Astrocyte of the spinal cord (primary cell): Measurements from ENCODE around the gene SHISAL1.

ENCODE experiments used
- DNase-seq: peaks from one replicate; pipeline ENCODE4 v3.0.0; 2011; ENCODE audit warnings: low read depth, low spot score
- H3K4me3 ChIP-seq: 2 replicates; pipeline ENCODE4 v1.5.1; 2011; ENCODE audit warnings: low read depth, mild to moderate bottlenecking, low read length, moderate library complexity
- CTCF ChIP-seq: IDR thresholded peaks from 2 replicates; pipeline ENCODE4 v1.5.1; 2012; ENCODE audit warnings: low read depth, mild to moderate bottlenecking, low read length, inconsistent platforms
- in situ Hi-C: cut with HindIII; loops from 2 replicates; pipeline ENCODE4 v1.10.0; 2017; ENCODE audit warnings: low sequenced_read_pairs

SHISAL1 gene

GRCh38 chr22:44247923-44248892 is 64.5 kb downstream of the SHISAL1 start:
- no peak overlapping the region for H3K4me3 ChIP-seq
- no peak for DNase-seq
- in situ Hi-C loops = no loop called here
- TF ChIP-seq CTCF = no peak

GRCh38 chr22:44247346-44247745 is 65.4 kb downstream of the SHISAL1 start:
- no peak for DNase-seq
- in situ Hi-C loops = no loop called here
- no peak for TF ChIP-seq CTCF
- H3K4me3 ChIP-seq = no peak overlapping the region

- DNase-seq = no peak
- in situ Hi-C loops = no loop called here
- no peak overlapping the region for H3K4me3 ChIP-seq
- TF ChIP-seq CTCF = no peak
Measured at GRCh38 chr22:44246615-44247326, 66.0 kb downstream of the SHISAL1 start.

GRCh38 chr22:44245867-44246266 is 66.9 kb downstream of the SHISAL1 start:
- H3K4me3 ChIP-seq = no peak overlapping the region
- no peak for TF ChIP-seq CTCF
- in situ Hi-C loops = no loop called here
- DNase-seq = no peak

GRCh38 chr22:44245438-44245837 is 67.3 kb downstream of the SHISAL1 start:
- no peak for DNase-seq
- H3K4me3 ChIP-seq = no peak overlapping the region
- no peak for TF ChIP-seq CTCF
- in situ Hi-C loops = no loop called here

- no peak for TF ChIP-seq CTCF
- no peak for DNase-seq
- H3K4me3 ChIP-seq = no peak overlapping the region
- in situ Hi-C loops = no loop called here
Measured at GRCh38 chr22:44244265-44244822, 68.4 kb downstream of the SHISAL1 start.
